ENCODE results near the gene OSMR. TPM values are rescaled to one million over a fixed set of nuclear protein-coding genes. Genes with fewer than 3 reads are reported as not detected.

The OSMR gene
- total RNA-seq, 1 donor from 2014 or later, result 9.1 TPM

Other genes with a start within 250 kb of the OSMR start
- 22.8 and 23.3 TPM in 2 replicates for gene RICTOR, start 228.4 kb downstream of the OSMR start, total RNA-seq